GM12865 (cell line): ENCODE measurements around the gene NUSAP1.

ENCODE experiments used
- DNase-seq: peaks from one replicate; pipeline ENCODE4 v3.0.0; 2010; ENCODE audit warnings: low read depth
- H3K4me3 ChIP-seq: 2 replicates; pipeline ENCODE4 v1.5.1; 2011; ENCODE audit warnings: mild to moderate bottlenecking, low read depth, low read length, control low read depth
- TF ChIP-seq, protein P1 (sequence below): IDR thresholded peaks from 2 replicates; pipeline ENCODE4 v1.5.1; 2011; ENCODE audit warnings: low read length, control low read depth, low read depth, inconsistent platforms; ENCODE audit not compliant: insufficient read depth; ENCODE audit errors: missing control alignments

NUSAP1 gene

DNA sequence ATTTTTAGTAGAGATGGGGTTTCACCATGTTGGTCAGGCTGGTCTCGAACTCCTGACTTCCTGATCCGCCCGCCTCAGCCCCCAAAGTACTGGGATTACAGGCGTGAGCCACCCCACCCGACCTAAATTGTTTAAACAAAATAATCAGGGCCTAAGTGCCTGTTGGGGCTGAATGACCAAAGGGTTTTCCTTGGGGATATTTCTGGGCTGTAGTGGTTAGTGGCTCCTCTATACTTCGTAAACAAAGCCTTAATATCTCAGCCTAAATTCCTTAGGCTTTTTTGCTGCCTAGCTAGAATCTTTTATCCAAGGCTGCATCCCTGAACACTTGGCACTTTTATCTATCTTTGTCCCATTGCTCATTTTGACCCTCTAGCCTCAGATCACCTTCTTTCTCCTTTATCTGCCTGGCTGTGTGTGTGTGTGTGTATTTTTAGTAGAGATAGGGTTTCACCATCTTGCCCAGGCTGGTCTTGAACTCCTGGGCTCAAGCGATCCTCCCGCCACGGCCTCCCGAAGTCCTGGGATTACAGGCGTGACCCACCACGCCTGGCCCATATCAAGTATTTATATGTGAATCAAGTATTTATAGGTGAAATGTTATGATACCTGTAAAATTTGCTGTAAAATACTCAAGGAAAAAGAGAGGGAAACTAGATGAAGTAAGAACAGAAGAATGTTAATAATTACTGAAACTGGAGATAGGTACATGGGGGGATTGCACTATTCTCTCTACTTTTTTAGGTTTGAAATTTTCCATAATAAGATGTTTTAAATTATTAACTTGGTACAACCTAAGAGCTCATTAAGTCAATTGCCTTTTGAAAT lies 1.8 kb downstream of the NUSAP1 start:
- DNase-seq: peak; percentile 29
- H3K4me3 ChIP-seq: peak overlapping the region; percentile 80

DNA sequence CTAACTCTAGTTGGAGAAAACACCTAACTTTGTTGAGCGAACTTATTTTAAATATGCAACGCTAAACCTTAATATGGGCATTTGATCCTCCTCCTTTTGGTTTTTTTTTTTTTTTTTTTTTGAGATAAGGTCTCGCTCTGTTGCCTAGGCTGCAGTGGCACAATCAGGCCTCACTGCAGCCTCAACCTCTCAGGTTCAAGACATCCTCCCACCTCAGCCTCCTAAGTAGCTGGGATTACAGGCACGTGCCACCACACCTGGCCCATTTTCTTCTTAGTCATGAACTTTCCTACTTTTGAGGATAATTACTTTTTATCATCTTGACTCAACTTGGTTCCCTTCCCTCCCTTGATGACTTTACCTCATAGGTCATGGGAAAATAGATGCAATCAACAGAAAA lies 3.9 kb downstream of the NUSAP1 start:
- DNase-seq: peak; percentile 13
- no peak overlapping the region for H3K4me3 ChIP-seq
- TF ChIP-seq, protein P1, sequence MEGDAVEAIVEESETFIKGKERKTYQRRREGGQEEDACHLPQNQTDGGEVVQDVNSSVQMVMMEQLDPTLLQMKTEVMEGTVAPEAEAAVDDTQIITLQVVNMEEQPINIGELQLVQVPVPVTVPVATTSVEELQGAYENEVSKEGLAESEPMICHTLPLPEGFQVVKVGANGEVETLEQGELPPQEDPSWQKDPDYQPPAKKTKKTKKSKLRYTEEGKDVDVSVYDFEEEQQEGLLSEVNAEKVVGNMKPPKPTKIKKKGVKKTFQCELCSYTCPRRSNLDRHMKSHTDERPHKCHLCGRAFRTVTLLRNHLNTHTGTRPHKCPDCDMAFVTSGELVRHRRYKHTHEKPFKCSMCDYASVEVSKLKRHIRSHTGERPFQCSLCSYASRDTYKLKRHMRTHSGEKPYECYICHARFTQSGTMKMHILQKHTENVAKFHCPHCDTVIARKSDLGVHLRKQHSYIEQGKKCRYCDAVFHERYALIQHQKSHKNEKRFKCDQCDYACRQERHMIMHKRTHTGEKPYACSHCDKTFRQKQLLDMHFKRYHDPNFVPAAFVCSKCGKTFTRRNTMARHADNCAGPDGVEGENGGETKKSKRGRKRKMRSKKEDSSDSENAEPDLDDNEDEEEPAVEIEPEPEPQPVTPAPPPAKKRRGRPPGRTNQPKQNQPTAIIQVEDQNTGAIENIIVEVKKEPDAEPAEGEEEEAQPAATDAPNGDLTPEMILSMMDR: no peak

More for the DNA sequence above, 1.8 kb downstream of the NUSAP1 start:
- TF ChIP-seq, protein P1: no peak

GRCh38 chr15:41337047-41337446 lies 4.4 kb downstream of the NUSAP1 start:
- DNase-seq: no peak
- TF ChIP-seq, protein P1: no peak
- no peak overlapping the region for H3K4me3 ChIP-seq

DNA sequence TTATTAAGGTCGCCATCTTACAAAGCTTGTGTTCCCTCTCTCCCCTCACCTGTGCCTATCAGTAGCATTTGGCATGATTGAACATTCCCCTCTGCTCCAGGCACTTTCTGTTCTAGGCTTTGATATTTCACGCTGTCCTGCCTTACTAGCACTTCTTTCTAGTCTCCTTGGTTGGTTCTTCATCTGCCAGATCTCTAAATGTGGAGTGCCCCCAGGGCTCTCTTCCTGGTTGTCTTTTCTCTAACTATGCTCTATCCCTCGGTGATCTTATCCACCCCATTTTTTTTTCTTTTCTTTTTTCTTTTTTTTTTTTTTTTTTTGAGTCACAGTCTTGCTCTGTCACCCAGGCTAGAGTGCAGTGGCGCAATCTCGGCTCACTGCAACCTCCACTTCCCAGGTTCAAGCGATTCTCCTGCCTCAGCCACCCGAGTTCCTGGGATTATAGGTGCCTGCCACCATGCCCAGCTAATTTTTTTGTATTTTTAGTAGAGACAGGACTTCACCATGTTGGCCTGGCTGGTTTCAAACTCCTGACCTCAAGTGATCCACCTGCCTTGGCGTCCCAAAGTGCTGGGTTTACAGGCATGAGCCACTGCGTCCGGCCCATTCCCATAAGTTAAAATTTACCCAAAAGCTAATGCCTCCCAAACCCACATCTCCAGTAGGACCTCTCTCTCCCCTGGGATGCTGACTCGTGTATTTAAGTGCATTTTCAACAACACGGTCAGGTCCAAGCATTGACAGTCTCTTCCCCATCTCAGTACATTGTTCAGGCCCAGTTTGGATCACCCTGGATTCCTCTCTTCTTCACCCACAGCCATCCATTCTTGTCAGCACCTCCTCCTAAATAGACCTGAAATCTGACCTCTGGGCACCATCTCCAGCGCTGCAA lies 5.2 kb downstream of the NUSAP1 start:
- DNase-seq: no peak
- H3K4me3 ChIP-seq: no peak overlapping the region
- TF ChIP-seq, protein P1: no peak

DNA sequence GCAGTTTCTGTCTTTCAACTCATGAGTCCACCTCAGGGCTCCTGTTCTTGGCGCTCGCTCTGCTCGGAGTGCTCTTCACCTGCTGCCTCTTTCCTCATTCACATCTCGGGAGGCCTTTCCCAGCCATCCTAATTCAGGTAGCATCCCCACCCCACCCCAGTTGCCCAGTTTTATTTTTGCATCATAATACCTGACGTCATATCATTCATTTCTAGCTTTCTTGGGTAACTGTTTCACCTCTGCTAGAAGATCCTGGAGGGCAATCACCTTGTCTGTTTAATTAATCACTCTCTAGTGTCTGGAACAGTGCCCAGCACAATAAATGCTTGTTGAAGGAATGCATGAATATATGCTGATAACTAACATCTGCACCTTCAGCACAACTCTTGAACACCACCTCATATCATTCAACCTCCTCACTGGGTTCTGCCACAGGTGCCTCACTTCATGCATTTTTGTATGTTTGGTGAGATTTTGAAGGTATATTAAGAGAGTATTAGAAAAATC lies 7.6 kb downstream of the NUSAP1 start:
- TF ChIP-seq, protein P1: no peak
- no peak overlapping the region for H3K4me3 ChIP-seq
- DNase-seq: no peak

DNA sequence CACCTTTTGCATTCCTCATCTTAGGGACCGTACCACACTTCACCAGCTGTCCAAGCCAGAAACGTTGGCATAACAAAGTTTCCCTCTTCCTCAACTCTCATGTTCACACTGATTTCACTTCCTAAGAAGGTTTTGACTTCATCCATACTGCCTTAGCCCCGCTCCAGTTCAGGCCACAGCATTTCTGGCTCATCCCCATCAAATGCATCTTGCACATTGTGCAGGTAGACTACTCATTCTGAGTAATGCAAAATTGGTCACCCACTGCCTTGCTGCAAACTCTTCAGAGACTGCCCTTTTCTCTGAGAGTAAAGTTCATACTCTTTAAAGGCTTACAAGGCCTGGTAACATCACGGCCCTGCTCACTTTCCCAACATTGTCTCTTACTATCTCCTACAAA lies 8.8 kb downstream of the NUSAP1 start:
- H3K4me3 ChIP-seq: no peak overlapping the region
- DNase-seq: no peak
- TF ChIP-seq, protein P1: no peak
